T-cell (primary cell): ENCODE results near the gene FBN3. TPM values are rescaled to one million over a fixed set of nuclear protein-coding genes. Genes with fewer than 3 reads are reported as not detected.

Experiments
- ATAC-seq, 4 experiments: fragments of 200-7000 bp in 3 of 4; fragments of 150-1000 bp in 1 of 4; cut with Tn5 transposase; replicated peaks in 1 of 4; 1 replicate in 3 of 4; 2 replicates in 1 of 4; pipeline ENCODE4 v1.10.0; 2021; ENCODE audit warnings: moderate library complexity in 3 of 4, mild to moderate bottlenecking in 2 of 4, moderate number of reproducible peaks in 1 of 4
- CTCF ChIA-PET, 2 donors: fragments of 300-600 bp; sonication (Branson Sonifier 250); formaldehyde crosslinking; loops; one replicate each; lab custom pipeline; 2022; ENCODE audit warnings: antibody characterized with exemption in 2 of 2; lab: Charles Lee
- POLR2A ChIA-PET, 2 donors: fragments of 300-600 bp; sonication (Branson Sonifier 250); formaldehyde crosslinking; loops; one replicate each; lab custom pipeline; 2022; ENCODE audit warnings: antibody characterized with exemption in 2 of 2; lab: Charles Lee
- DNase-seq, 35 experiments: peaks; one replicate each; pipeline versions ENCODE4 v3.0.0 to v3.0.0-alpha.2; 2013 to 2023
- H3K27ac ChIP-seq: one replicate; pipeline ENCODE4 v1.5.1; 2013; ENCODE audit warnings: low read length
- H3K27me3 ChIP-seq, 2 experiments: replicated peaks in 1 of 2; 1 replicate in 1 of 2; 2 replicates in 1 of 2; pipeline versions ENCODE4 v1.6.1 to v1.7.0; 2013; ENCODE audit warnings: low read length in 1 of 2, mixed read lengths in 1 of 2; ENCODE audit not compliant: control insufficient read depth in 2 of 2, insufficient read depth in 2 of 2; ENCODE audit errors: extremely low read depth in 1 of 2
- H3K36me3 ChIP-seq, 2 donors: 1 replicate in 1 of 2; 2 replicates in 1 of 2; pipeline versions ENCODE4 v1.6.1 to v1.7.0; 2013; ENCODE audit warnings: low read length in 1 of 2; ENCODE audit not compliant: control insufficient read depth in 2 of 2, insufficient read depth in 1 of 2; ENCODE audit errors: extremely low read depth in 1 of 2
- H3K4me1 ChIP-seq, 2 experiments: 1 replicate in 1 of 2; 2 replicates in 1 of 2; pipeline versions ENCODE4 v1.6.1 to v1.7.0; 2013; ENCODE audit warnings: low read length in 2 of 2, mixed read lengths in 1 of 2; ENCODE audit not compliant: insufficient read depth in 2 of 2, control insufficient read depth in 1 of 2; ENCODE audit errors: extremely low read depth in 1 of 2
- H3K4me3 ChIP-seq, 2 donors: 1 replicate in 1 of 2; 2 replicates in 1 of 2; pipeline versions ENCODE4 v1.5.1 to v1.7.0; 2013; ENCODE audit warnings: mild to moderate bottlenecking in 2 of 2, low read length in 1 of 2, moderate library complexity in 1 of 2; ENCODE audit not compliant: control insufficient read depth in 1 of 2; ENCODE audit errors: extremely low read depth in 1 of 2
- H3K9me3 ChIP-seq: 2 replicates; pipeline ENCODE4 v1.7.0; 2013
- H3K27ac Mint-ChIP-seq, 2 donors: one replicate each; pipeline ENCODE4 v1.8.0; 2020 to 2021; ENCODE audit warnings: mild to moderate bottlenecking in 2 of 2, mixed read lengths in 2 of 2
- H3K27me3 Mint-ChIP-seq, 2 donors: one replicate each; pipeline ENCODE4 v1.8.0; 2021 to 2022; ENCODE audit warnings: mixed read lengths in 2 of 2
- H3K36me3 Mint-ChIP-seq: one replicate; pipeline ENCODE4 v1.8.0; 2021; ENCODE audit warnings: mixed read lengths
- H3K4me1 Mint-ChIP-seq, 3 donors: one replicate each; pipeline ENCODE4 v1.8.0; 2020 to 2022; ENCODE audit warnings: mixed read lengths in 3 of 3, mild to moderate bottlenecking in 1 of 3
- H3K4me3 Mint-ChIP-seq, 3 donors: one replicate each; pipeline ENCODE4 v1.8.0; 2020 to 2022; ENCODE audit warnings: mild to moderate bottlenecking in 3 of 3, mixed read lengths in 3 of 3, moderate library complexity in 3 of 3
- H3K9me3 Mint-ChIP-seq, 3 donors: one replicate each; pipeline ENCODE4 v1.8.0; 2020 to 2022; ENCODE audit warnings: mixed read lengths in 3 of 3
- WGBS: methylation state at CpG from one replicate; pipeline ENCODE4 v1.1.5; 2013; ENCODE audit warnings: missing lambda C conversion rate; ENCODE audit not compliant: insufficient coverage; 5-methylcytosine and 5-hydroxymethylcytosine counted together
- total RNA-seq, 35 experiments: library from RNA in 6 of 35; stranded (reverse) in 6 of 35; fragments of 120-200 nt in 1 of 35; gene quantifications; one replicate each; pipeline versions ENCODE4 v1.2.1 to v1.2.4 and lab custom pipeline; 2013 to 2026

The FBN3 gene
- total RNA-seq, 5 donors from 2014 or later (not counting 1 experiment from before 2014, with no cell fraction given), result 0.03 TPM; not detected in 3

DNA sequence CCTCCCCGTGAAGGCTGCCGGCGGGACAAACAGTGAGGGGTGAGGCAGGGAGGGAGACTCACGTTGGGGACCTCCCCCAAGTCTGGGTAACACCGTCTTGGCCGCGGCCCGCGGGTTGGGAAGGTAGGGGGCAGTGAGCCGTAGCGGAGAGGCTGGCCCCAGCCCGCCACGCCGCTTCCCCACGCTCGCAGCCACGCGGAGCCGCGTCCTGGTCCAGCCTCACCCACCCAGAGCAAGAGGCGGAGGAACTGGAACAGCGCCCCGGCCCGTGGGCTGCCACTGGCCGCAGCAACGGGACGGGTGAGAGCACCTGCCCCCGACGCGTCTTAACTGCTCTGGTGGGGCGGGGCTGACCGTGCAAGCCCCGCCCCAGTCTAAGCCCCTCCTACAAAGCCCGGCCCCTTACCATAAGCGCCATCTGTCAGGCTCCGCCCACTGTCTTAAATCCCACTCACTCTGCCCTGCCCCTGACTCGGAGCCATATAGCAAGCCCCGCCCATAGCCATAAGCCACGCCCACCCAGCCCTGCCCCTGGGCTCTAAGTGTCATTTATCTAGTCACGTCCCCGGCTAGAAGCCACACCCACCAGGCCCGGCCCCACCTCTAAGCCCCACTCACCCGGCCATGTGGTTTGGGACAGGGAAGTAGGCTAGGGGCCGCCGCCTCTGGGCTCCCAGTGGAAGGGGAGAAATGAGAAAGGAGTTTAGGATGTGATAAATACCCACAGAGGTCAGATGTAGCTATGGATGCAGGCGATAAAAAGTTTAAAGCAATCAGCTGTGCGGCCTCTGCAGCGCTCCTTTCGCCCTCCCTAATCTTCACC lies 98.9 kb downstream of the FBN3 start:
- H3K36me3 Mint-ChIP-seq, result no peaks in the 10 kb centered on the region
- no peaks in the 10 kb centered on the region for H3K36me3 ChIP-seq
- CTCF ChIA-PET, result interaction anchor here in 1 of 2 donors (0.6 kb wide), 1 partner anchor 947 kb away, joined by 3 read pairs; no protein-coding TSS in a partner anchor

DNA sequence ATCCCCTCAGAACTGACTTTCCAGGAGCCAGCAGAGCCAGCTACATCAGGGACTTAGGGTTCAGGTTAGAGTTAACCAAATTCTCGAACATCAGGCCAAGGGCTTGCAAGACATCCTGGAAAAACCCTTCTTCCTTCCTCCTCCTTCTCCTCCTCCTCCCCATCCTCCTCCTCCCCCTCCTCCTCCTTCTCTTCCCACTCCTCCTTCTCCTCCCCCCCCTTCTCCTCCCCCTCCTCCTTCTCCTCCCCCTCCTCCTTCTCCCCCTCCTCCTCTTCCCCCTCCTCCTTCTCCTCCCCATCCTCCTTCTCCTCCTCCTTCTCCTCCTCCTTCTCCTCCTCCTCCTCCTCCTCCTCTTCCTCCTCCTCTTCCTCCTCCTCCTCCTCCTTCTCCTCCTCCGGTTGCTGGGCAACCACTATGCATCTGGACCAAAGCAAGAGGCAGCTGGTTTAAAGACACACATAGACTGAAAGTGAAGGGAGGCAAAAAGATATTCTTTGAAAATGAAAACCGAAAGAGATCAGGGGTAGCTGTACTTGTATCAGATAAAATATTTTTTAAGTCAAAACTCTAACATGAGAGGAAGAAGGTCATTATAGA lies 102.7 kb downstream of the FBN3 start:
- no CpG with 5 or more reads among the region's 3 CpGs for WGBS

More for the DNA sequence above, 98.9 kb downstream of the FBN3 start:
- Mint-ChIP-seq H3K9me3 (no peaks in the 10 kb centered on the region), H3K4me1 (peaks cover 13 to 19% (median 16%) of the 10 kb centered on the region in 3 donors), H3K4me3 (peak overlapping the region; percentile 55 to 78 (median 59)), H3K27ac (no peak overlapping the region), H3K27me3 (no peaks in the 10 kb centered on the region)
- peak overlapping the region; percentile 25 to 50 for H3K4me3 ChIP-seq
- H3K27me3 ChIP-seq, result peaks cover 0 to 20% of the 10 kb centered on the region in 2 experiments
- DNase-seq (peak; percentile 52 to 90 (median 77)), ATAC-seq (peak; percentile 92 to 97 (median 94))
- no peaks in the 10 kb centered on the region for H3K9me3 ChIP-seq
- POLR2A ChIA-PET, result no interaction called here
- H3K4me1 ChIP-seq, result peaks cover 0 to 22% of the 10 kb centered on the region in 2 experiments
- no peak overlapping the region for H3K27ac ChIP-seq
- WGBS, result 7% methylated on average over 30 of the region's 49 CpGs

GRCh38 chr19:8045872-8046568 lies 103.4 kb downstream of the FBN3 start:
- H3K36me3 ChIP-seq, result no peaks in the 10 kb centered on the region
- Mint-ChIP-seq H3K4me1 (peaks cover 0 to 7% (median 6%) of the 10 kb centered on the region in 3 donors), H3K27ac (no peak overlapping the region), H3K36me3 (no peaks in the 10 kb centered on the region), H3K9me3 (no peaks in the 10 kb centered on the region), H3K27me3 (peaks cover 3 to 6% of the 10 kb centered on the region in 2 donors), H3K4me3 (no peak overlapping the region)
- H3K9me3 ChIP-seq, result no peaks in the 10 kb centered on the region
- peaks cover 0 to 35% of the 10 kb centered on the region in 2 experiments for H3K27me3 ChIP-seq
- H3K4me3 ChIP-seq, result no peak overlapping the region
- ChIA-PET POLR2A (interaction anchor here in 1 of 2 donors (0.6 kb wide), 1 partner anchor 1425 kb away, joined by 5 read pairs; no protein-coding TSS in a partner anchor), CTCF (interaction anchor here in 1 of 2 donors (0.6 kb wide), 1 partner anchor 160 kb away, joined by 3 read pairs; no protein-coding TSS in a partner anchor)
- 86% methylated on average over 4 of the region's 10 CpGs for WGBS
- no peak overlapping the region for H3K27ac ChIP-seq
- H3K4me1 ChIP-seq, result peaks cover 0 to 13% of the 10 kb centered on the region in 2 experiments
- ATAC-seq (no peak), DNase-seq (no peak)

More for the DNA sequence above, 102.7 kb downstream of the FBN3 start:
- no peaks in the 10 kb centered on the region for H3K36me3 ChIP-seq
- no peaks in the 10 kb centered on the region for H3K9me3 Mint-ChIP-seq
- H3K4me3 Mint-ChIP-seq, result no peak overlapping the region
- no peak for DNase-seq
- H3K9me3 ChIP-seq, result no peaks in the 10 kb centered on the region
- H3K27ac Mint-ChIP-seq, result no peak overlapping the region
- H3K36me3 Mint-ChIP-seq, result no peaks in the 10 kb centered on the region
- H3K27ac ChIP-seq, result no peak overlapping the region
- H3K27me3 Mint-ChIP-seq, result peaks cover 0 to 5% of the 10 kb centered on the region in 2 donors
- peaks cover 0 to 14% of the 10 kb centered on the region in 2 experiments for H3K4me1 ChIP-seq
- POLR2A ChIA-PET, result no interaction called here
- CTCF ChIA-PET, result interaction anchor here in 1 of 2 donors (0.6 kb wide), 1 partner anchor 160 kb away, joined by 3 read pairs; no protein-coding TSS in a partner anchor
- H3K4me1 Mint-ChIP-seq, result peaks cover 1 to 8% (median 7%) of the 10 kb centered on the region in 3 donors
- peaks cover 0 to 29% of the 10 kb centered on the region in 2 experiments for H3K27me3 ChIP-seq
- no peak overlapping the region for H3K4me3 ChIP-seq
- no peak for ATAC-seq

GRCh38 chr19:8044018-8044417 lies 105.4 kb downstream of the FBN3 start:
- WGBS, result 84% methylated on average over 9 of the region's 10 CpGs
- ChIA-PET POLR2A (interaction anchor here in 1 of 2 donors (0.6 kb wide), 1 partner anchor 285 kb away, joined by 3 read pairs; no protein-coding TSS in a partner anchor), CTCF (no interaction called here)
- Mint-ChIP-seq H3K4me3 (no peak overlapping the region), H3K27me3 (peaks cover 3 to 8% of the 10 kb centered on the region in 2 donors), H3K9me3 (no peaks in the 10 kb centered on the region), H3K27ac (no peak overlapping the region), H3K4me1 (peaks cover 0 to 2% (median 0%) of the 10 kb centered on the region in 3 donors), H3K36me3 (no peaks in the 10 kb centered on the region)
- H3K27ac ChIP-seq, result no peak overlapping the region
- H3K9me3 ChIP-seq, result no peaks in the 10 kb centered on the region
- ATAC-seq, result no peak
- peaks cover 0 to 28% of the 10 kb centered on the region in 2 experiments for H3K27me3 ChIP-seq
- H3K4me1 ChIP-seq, result no peaks in the 10 kb centered on the region
- no peaks in the 10 kb centered on the region for H3K36me3 ChIP-seq
- H3K4me3 ChIP-seq, result no peak overlapping the region
- DNase-seq, result no peak

DNA sequence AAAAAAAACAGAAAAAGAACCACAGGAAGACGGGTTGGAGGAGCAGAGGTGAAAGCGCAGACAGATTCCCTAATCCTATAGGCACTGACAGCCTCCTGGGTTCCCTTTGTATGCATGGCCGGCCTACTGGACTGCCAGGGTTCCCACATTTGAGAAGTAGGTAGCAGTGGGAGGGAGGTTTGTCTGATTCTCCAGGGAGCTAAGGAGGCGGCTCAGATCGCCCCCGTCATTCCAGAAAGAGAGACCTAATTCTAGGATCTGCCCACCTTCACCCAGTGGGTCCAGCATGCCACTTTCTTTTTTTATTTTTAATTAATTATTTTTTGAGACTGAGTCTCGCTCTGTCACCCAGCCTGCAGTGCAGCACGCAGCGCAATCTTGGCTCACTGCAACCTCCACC lies 106.5 kb downstream of the FBN3 start:
- WGBS, result no CpG with 5 or more reads among the region's 9 CpGs
- ChIA-PET CTCF (no interaction called here), POLR2A (no interaction called here)
- peaks cover 0 to 2% (median 0%) of the 10 kb centered on the region in 3 donors for H3K4me1 Mint-ChIP-seq
- peaks cover 0 to 34% of the 10 kb centered on the region in 2 experiments for H3K27me3 ChIP-seq
- no peaks in the 10 kb centered on the region for H3K9me3 Mint-ChIP-seq
- H3K36me3 ChIP-seq, result no peaks in the 10 kb centered on the region
- ATAC-seq (no peak), DNase-seq (no peak)
- H3K27me3 Mint-ChIP-seq, result peaks cover 3 to 10% of the 10 kb centered on the region in 2 donors
- no peaks in the 10 kb centered on the region for H3K36me3 Mint-ChIP-seq
- no peak overlapping the region for H3K27ac ChIP-seq
- no peak overlapping the region for H3K4me3 Mint-ChIP-seq
- no peak overlapping the region for H3K27ac Mint-ChIP-seq
- H3K4me3 ChIP-seq, result no peak overlapping the region
- no peaks in the 10 kb centered on the region for H3K9me3 ChIP-seq
- no peaks in the 10 kb centered on the region for H3K4me1 ChIP-seq

- H3K4me1 ChIP-seq, result no peaks in the 10 kb centered on the region
- H3K4me3 ChIP-seq, result no peak overlapping the region
- no peaks in the 10 kb centered on the region for H3K4me1 Mint-ChIP-seq
- H3K9me3 ChIP-seq, result no peaks in the 10 kb centered on the region
- H3K27ac ChIP-seq, result no peak overlapping the region
- DNase-seq (no peak), ATAC-seq (no peak)
- ChIA-PET CTCF (no interaction called here), POLR2A (no interaction called here)
- H3K27ac Mint-ChIP-seq, result no peak overlapping the region
- WGBS, result 44% methylated on average over 7 of the region's 7 CpGs
- H3K9me3 Mint-ChIP-seq, result no peaks in the 10 kb centered on the region
- H3K36me3 Mint-ChIP-seq, result no peaks in the 10 kb centered on the region
- H3K27me3 Mint-ChIP-seq, result peaks cover 12 to 13% of the 10 kb centered on the region in 2 donors
- no peak overlapping the region for H3K4me3 Mint-ChIP-seq
- no peaks in the 10 kb centered on the region for H3K36me3 ChIP-seq
- peaks cover 0 to 35% of the 10 kb centered on the region in 2 experiments for H3K27me3 ChIP-seq
These were observed 107.9 kb downstream of the FBN3 start for GRCh38 chr19:8041531-8041931.
